GM18502 (cell line): ENCODE data around the gene RSRC1.
"Not testable (repeated sequence)": the region's sequence is repeated elsewhere in the genome, so short reads cannot be mapped to it uniquely, and the experiment has no call there.

ENCODE experiments used
- ATAC-seq: cut with Tn5 transposase; IDR thresholded peaks from one replicate; pipeline ENCODE4 v1.9.1; 2021; ENCODE audit warnings: mild to moderate bottlenecking; ENCODE audit not compliant: unreplicated experiment, poor library complexity

RSRC1 gene

GRCh38 chr3:158369279-158369678, 259.4 kb downstream of the RSRC1 start:
- no peak for ATAC-seq

- ATAC-seq = no peak
These were observed 269.6 kb downstream of the RSRC1 start for GRCh38 chr3:158379517-158379916.

- ATAC-seq = no peak
These were observed 271.5 kb downstream of the RSRC1 start for GRCh38 chr3:158381262-158381868.

GRCh38 chr3:158382479-158382878, 272.6 kb downstream of the RSRC1 start:
- ATAC-seq = no peak

- ATAC-seq = peak; percentile 82
These were observed 274.1 kb downstream of the RSRC1 start for GRCh38 chr3:158384019-158384418.

GRCh38 chr3:158395421-158395820, 285.5 kb downstream of the RSRC1 start:
- no peak for ATAC-seq

GRCh38 chr3:158402590-158402989, 292.7 kb downstream of the RSRC1 start:
- ATAC-seq = no peak

- no peak for ATAC-seq
These were observed 293.1 kb downstream of the RSRC1 start for GRCh38 chr3:158403013-158403412.

GRCh38 chr3:158404131-158404718, 294.3 kb downstream of the RSRC1 start:
- ATAC-seq = no peak

GRCh38 chr3:158405507-158405906, 295.6 kb downstream of the RSRC1 start:
- ATAC-seq = no peak

- no peak for ATAC-seq
These were observed 298.1 kb downstream of the RSRC1 start for GRCh38 chr3:158407844-158408517.

GRCh38 chr3:158408518-158408897, 298.6 kb downstream of the RSRC1 start:
- not testable (repeated sequence) for ATAC-seq

GRCh38 chr3:158418035-158418434, 308.1 kb downstream of the RSRC1 start:
- ATAC-seq = no peak

- ATAC-seq = peak; percentile 39
These were observed 310.1 kb downstream of the RSRC1 start for GRCh38 chr3:158419820-158420653.

GRCh38 chr3:158420654-158421396, 310.9 kb downstream of the RSRC1 start:
- ATAC-seq = peak; percentile 96

- no peak for ATAC-seq
These were observed 320.6 kb downstream of the RSRC1 start for GRCh38 chr3:158430448-158430847.

- ATAC-seq = no peak
These were observed 321.1 kb downstream of the RSRC1 start for GRCh38 chr3:158430968-158431367.

GRCh38 chr3:158431829-158432228, 321.9 kb downstream of the RSRC1 start:
- no peak for ATAC-seq

- peak; percentile 96 for ATAC-seq
These were observed 324.6 kb downstream of the RSRC1 start for GRCh38 chr3:158434412-158435038.

GRCh38 chr3:158443632-158444031, 333.7 kb downstream of the RSRC1 start:
- peak; percentile 99 for ATAC-seq
